HG03066 (cell line): ENCODE results near the gene CD83.
A peak's percentile ranks its signal among the peaks of the same experiment; 100 is the strongest.

Experiments used
- ATAC-seq: cut with Tn5 transposase; IDR thresholded peaks from one replicate; pipeline ENCODE4 v1.9.1; 2021; ENCODE audit warnings: low read depth; ENCODE audit not compliant: unreplicated experiment

Gene CD83

GRCh38 chr6:14091339-14091978, 26.1 kb upstream of the CD83 start:
- ATAC-seq: no peak

- ATAC-seq: no peak
Observed at GRCh38 chr6:14092316-14092715, 25.3 kb upstream of the CD83 start.

- ATAC-seq: no peak
Observed at GRCh38 chr6:14092838-14093789, 24.5 kb upstream of the CD83 start.

- ATAC-seq: no peak
Observed at GRCh38 chr6:14094721-14095120, 22.9 kb upstream of the CD83 start.

GRCh38 chr6:14095437-14095836, 22.1 kb upstream of the CD83 start:
- no peak for ATAC-seq

GRCh38 chr6:14100138-14100537, 17.4 kb upstream of the CD83 start:
- no peak for ATAC-seq

GRCh38 chr6:14100966-14101365, 16.6 kb upstream of the CD83 start:
- no peak for ATAC-seq

- no peak for ATAC-seq
Observed at GRCh38 chr6:14102383-14102782, 15.2 kb upstream of the CD83 start.

GRCh38 chr6:14105547-14105946, 12.0 kb upstream of the CD83 start:
- ATAC-seq: no peak

GRCh38 chr6:14107000-14107399, 10.6 kb upstream of the CD83 start:
- no peak for ATAC-seq

- ATAC-seq: no peak
Observed at GRCh38 chr6:14107711-14108494, 9.7 kb upstream of the CD83 start.

- ATAC-seq: peak; percentile 61
Observed at GRCh38 chr6:14108571-14109410, 8.8 kb upstream of the CD83 start.

GRCh38 chr6:14109411-14109826, 8.2 kb upstream of the CD83 start:
- no peak for ATAC-seq

- peak; percentile 42 for ATAC-seq
Observed at GRCh38 chr6:14110001-14110818, 7.4 kb upstream of the CD83 start.

GRCh38 chr6:14113976-14114375, 3.6 kb upstream of the CD83 start:
- no peak for ATAC-seq

GRCh38 chr6:14118091-14118439, 493 bp downstream of the CD83 start:
- no peak for ATAC-seq

- ATAC-seq: no peak
Observed at GRCh38 chr6:14118446-14118845, 874 bp downstream of the CD83 start.

GRCh38 chr6:14119784-14120183, 2.2 kb downstream of the CD83 start:
- ATAC-seq: no peak

- ATAC-seq: no peak
Observed at GRCh38 chr6:14120546-14120945, 3.0 kb downstream of the CD83 start.
